ENCODE measurements around the gene PROM1.

DNA sequence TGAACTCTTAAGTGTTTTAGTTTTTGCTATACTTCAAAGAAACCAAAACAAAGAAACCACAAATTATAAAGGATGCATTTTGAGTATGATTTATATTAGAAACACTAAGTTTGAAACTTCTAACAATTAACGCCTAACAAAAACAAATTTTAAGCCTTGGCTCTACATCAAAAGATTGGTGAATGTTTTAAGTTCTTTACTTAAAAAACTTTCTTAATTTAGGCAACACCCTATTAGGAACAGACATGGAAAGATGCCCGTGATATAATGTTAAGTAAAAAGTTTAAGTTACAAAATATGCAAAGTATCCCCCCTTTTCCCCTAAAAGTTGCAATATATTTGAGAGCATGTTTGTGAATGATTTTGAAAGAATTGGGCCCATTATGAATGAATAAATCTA, 21.2 kb downstream of the PROM1 start:
- TF ChIP-seq, protein P1, sequence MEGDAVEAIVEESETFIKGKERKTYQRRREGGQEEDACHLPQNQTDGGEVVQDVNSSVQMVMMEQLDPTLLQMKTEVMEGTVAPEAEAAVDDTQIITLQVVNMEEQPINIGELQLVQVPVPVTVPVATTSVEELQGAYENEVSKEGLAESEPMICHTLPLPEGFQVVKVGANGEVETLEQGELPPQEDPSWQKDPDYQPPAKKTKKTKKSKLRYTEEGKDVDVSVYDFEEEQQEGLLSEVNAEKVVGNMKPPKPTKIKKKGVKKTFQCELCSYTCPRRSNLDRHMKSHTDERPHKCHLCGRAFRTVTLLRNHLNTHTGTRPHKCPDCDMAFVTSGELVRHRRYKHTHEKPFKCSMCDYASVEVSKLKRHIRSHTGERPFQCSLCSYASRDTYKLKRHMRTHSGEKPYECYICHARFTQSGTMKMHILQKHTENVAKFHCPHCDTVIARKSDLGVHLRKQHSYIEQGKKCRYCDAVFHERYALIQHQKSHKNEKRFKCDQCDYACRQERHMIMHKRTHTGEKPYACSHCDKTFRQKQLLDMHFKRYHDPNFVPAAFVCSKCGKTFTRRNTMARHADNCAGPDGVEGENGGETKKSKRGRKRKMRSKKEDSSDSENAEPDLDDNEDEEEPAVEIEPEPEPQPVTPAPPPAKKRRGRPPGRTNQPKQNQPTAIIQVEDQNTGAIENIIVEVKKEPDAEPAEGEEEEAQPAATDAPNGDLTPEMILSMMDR (conservative IDR thresholded peaks at IDR 0.05; ENCODE audit: low read length), result no peak
- TF ChIP-seq EZH2phosphoT487 (IDR thresholded peaks at IDR 0.05; ENCODE audit: borderline replicate concordance, low read depth, low read length), result no peak

Data from OCI-LY7 (cell line).